SIG-M5 (cell line): ENCODE data around the gene CD164L2.

ENCODE experiments used
- DNase-seq: peaks from one replicate; lab custom pipeline; 2025; lab: John Stamatoyannopoulos, UW

The CD164L2 gene

DNA sequence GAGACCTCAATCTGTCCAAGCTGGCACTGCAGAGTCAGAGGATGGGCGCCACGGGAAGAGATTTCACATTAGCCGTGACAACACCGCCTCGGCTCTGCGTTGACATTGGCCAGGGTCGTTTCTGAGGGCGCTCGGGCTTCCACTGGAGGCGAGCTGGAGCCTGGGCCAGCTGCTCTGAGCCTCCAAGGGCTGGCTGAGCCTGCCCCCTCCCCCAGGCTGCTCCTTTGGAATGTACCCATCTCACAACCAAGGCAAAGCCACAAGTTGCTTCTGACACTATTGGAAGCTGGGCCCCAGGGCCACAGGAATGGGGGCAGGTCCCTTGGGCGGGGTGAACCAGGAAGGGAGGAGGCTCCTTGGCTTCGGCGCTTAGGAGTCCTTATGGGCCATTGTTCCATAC, 21.9 kb upstream of the CD164L2 start:
- DNase-seq = no peak

DNA sequence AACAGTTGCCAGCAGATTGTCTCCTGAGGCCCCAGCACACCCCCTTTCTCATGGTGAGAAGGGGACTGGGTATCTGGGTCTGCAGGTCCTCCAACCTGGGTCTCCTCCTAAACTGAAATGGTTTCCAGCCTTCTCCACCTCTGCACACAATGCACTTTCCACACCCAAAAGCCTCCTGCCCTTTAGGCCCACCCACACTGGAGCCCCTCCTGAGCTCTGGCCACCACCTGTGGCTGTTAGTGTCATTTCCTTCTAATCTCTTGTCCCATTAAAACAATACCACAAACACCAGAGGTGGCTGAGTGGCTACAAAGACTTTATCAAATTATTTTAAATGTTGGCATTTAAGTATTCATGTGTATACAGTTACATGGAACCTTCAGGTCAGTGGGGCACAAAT, 20.8 kb upstream of the CD164L2 start:
- no peak for DNase-seq

DNA sequence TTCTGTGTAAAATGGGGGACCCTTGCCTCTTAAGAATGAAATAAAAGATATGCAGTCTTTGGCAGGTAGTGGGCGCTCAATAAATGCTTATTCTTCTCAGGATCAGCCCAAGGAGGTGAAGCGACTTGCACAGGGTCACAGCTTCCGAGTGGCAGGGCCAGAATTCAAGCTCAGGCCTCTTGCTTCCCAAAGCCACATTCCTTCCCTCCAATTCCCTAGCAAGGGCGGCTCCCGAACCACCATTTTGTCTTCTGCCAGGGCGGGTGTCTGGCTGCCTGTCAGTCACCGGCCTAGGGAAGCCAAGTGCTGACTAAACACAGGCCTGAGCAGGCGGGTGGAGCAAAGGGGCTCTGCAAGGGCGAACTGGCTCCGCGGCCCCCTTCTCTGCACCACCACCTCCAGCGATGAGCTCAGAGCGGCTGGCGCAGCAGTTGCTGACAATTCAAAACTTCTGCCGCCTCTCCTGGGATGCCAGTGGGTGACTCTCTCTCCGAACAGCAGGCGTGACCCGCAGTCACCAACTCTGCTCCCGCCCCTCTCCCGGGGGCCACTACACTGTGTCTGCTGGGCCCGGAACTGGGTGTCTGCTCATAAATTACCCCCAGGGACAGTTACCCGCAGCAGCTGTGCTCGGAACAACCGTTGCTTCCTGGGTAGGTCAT, 20.1 kb upstream of the CD164L2 start:
- DNase-seq = no peak

DNA sequence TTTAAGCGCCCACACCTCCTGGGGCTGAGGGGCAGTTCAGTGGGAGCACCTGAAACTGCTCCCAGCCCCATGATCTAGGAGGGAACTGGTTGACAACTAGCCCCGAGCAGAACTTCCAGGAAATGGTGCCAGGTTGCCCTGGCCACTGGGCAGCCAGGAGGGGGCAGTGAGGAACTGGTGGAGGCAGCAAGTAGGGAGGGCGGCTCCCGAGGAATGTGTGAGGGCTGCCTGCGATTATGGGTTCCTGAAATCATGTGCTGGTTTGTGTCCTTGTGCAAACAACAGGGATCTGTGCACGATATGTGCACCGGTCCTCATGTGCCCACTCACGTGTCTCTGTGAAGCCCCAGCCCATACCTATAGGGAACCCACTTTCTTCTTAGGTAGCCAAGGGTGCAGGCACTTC, 19.2 kb upstream of the CD164L2 start:
- DNase-seq = no peak

DNA sequence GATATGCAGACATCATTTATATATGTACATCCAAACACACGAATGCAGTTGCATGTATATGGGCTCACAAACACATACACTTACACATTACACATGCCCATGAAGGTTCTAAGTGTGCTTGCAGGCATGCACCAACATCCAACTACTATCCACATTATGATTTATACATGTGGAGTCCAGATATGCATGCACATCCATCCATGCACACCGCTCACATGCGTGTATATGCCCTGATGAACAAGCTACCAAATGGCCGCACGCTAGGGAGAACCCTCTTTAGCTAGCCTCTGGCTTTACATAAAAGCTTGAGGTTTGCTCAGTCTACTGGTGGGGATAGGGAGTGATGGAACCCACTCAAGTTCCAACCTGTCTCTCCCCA, 17.8 kb upstream of the CD164L2 start:
- no peak for DNase-seq

DNA sequence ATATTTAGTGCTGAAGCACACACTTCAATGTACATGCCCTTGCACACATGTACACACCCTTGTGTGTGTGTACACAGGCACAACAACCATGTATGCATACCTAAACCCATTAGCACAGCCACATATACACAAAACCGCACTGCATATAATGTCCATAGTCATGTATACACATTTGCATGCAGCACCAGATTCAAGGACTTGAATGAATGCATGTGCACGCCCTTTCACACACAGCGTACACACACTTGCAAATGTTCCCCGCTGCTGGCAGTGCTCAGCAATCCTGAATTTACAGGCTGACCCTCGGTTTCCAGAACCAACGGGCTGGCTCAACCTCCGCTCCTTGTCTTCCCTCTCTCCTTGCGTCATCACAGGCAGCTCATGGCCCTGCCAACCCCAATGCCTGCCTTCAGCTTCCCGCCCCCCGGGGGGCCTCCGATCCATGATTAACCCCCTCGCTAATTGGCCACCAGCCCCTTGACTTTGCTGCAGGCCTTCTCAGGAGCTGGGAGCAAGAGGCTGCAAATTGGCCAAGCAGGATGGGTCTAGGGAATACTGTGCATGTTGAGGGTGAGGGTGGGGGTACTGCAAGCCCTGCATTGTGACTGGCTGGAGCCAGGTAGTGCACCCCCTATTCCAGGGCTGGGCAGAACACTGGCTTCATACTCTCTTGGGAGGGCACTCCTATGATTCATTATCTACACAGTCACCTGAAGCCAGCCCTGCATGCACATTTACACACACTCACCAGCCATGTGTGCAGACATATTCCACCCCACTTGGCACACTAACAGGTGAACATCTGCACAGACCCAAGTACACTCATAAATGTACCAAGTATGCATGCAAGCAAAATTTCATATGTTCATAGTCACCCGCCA, 17.2 kb upstream of the CD164L2 start:
- no peak for DNase-seq

DNA sequence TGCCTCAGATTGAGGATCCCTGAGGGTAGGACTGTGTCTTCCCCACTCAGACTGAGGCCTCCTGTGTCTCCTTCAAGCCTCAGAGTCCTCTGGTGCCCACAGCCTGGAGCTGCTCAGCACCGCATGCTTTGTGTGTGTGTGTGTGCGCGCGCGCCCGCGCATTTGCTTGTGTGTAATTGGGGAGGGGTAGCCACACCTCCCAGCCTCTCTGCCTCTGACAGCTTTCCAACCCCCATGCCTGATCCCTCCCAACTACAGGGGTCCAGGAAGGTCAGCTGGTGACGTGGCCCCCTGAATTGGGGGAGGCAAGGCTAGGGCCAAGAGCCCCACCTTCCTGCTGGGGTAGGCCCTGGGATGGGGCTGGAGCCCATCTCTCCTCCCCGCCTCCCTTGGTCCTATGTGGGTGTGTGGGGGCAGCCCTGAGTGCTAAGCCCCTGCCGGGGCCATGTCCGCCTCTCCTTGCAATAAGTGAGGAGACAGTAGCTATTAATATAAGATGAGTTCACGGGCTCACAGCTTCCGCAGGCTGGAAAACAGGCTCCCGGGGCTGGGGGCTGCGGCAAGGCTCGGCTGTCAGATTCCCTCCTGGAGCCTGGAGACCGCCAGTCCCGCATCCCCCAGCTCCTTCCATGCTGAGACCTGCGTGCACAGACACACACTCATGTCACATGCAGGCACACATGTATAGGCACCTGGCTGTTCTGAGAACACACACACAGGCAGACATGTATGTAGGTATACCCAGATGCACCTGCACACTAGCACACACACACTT, 16.3 kb upstream of the CD164L2 start:
- DNase-seq = no peak

DNA sequence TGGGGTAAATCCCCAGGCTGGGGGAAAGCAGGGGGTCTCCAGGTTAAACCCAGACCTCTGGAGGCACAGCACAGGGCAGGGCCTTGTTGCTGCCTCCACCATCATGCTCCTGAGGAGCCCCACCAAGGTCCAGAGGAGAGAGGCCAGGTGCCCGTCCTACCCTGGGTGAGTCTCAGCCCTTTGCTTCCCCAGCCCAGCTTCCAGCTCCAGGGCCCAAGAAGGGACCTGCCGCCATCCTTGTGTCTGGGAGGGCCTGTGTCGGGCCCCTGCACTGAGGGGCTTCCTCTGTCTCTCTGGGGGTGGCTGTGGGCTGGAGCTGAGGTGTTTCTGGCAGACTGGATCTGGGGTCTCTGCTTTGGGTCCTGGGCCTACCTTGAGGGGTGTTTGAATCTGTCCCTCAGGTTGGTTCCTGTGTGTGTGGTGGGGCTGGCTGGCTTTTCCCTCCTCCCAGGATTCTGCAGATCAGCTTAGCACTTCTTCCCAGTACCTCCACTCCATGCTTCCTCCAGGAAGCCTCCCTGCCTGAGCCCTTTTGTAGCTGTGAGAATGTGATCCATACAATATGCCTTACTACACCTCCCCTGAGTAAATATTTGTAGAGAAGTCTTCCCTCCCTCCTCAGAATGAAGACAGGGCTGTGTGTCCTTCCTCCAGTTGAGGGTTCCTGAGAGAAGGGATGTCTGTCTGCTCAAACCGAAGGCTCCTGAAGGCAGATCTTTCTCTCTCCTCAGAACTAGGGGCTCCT, 15.4 kb upstream of the CD164L2 start:
- no peak for DNase-seq

DNA sequence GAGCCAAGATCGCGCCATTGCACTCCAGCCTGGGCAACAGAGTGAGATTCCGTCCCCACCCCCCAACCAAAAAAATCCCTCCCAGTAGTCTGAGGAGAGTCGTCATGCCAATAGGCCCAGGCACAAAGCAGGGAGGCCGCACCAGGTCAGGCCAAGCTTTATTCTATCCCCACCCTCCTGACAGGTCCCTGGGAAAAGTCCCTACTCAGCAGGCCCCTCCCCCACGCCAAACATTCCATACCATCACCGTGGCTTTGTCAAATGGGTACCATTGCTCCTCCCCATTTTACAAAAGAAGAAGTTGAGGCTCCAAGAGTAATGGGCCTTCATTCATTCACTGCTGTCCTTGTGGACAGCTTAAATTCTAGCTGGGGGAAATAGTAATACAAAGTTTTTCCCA, 14.6 kb upstream of the CD164L2 start:
- no peak for DNase-seq

DNA sequence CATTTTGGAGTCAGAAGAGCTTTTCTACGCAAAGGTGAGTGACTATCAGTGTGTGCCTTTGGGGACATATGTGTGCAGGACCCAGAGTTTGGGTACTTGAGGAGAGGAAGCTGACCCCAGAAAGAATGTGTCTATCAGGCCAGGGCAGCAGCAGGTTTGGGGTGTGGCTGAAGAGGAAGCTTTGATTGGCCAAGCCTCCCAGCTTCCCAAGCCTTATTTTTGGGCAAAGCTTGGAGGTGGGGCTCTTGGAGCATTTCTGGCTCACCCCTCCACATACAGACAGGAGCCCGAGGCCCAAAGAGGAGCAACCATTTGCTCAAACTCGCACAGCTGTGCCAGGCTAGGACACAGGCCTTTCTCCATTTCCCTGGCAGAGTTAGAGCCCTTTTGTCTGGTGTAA, 14.0 kb upstream of the CD164L2 start:
- DNase-seq = no peak

DNA sequence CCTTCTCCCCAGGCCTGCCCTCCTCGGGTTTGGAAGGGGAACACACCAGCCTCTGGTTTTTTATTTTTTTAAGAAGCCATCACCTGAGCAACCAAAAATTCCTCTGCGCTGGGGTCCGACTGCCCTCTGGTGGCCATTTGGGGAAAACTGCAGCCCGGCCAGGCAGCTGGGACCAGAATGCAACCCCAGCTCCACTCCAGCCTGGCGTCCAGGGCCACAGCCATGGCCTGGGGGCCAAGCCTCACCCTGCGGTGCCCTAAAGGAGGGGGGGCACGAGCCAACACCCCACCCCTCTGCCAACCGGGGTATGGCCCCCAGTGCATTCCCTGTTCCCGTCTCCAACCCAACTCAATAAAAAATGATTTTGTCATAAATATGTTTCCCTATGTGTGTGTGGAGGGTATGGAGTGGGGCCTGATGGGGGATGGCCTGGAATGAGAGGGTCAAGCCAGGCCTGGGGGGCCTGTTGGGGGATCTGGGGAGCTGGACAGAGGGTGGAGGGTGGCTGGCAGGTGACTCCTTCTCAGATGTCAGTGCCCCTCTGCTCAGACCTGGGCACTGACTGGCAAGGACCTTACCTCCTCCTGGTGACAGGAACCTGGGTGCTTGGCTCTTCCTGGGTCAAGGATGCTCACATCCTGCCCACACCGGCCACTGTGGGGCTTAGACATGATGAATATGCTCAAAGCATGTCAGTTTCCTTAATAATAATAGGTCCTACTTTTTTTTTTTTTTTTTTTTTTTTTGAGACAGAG, 12.5 kb upstream of the CD164L2 start:
- DNase-seq = no peak

DNA sequence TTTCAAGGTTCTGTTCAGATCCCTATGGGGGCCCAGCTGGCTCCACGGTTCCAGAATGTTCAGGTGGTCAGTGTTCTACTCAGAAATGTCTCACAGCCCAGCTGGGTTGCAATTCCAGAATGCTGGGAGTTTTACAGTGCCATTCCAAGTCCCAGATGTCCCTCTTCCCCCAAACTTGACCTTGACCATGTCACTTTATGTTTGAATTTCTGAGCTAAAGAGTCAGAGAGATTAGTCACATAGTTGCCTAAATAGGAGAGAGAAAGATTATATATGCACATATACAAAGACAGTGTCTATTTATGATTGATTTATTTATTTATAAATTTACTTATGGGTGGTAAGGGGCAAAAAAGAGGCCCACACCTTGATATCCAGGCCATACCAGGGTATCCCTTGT, 11.8 kb upstream of the CD164L2 start:
- no peak for DNase-seq

DNA sequence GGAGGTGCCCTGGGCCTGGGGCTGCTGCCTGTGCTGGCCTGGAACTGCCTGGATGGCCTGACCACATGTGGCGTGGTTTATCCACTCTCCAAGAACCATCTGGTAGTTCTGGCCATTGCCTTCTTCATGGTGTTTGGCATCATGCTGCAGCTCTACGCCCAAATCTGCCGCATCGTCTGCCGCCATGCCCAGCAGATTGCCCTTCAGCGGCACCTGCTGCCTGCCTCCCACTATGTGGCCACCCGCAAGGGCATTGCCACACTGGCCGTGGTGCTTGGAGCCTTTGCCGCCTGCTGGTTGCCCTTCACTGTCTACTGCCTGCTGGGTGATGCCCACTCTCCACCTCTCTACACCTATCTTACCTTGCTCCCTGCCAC, 11.1 kb upstream of the CD164L2 start:
- DNase-seq = no peak

DNA sequence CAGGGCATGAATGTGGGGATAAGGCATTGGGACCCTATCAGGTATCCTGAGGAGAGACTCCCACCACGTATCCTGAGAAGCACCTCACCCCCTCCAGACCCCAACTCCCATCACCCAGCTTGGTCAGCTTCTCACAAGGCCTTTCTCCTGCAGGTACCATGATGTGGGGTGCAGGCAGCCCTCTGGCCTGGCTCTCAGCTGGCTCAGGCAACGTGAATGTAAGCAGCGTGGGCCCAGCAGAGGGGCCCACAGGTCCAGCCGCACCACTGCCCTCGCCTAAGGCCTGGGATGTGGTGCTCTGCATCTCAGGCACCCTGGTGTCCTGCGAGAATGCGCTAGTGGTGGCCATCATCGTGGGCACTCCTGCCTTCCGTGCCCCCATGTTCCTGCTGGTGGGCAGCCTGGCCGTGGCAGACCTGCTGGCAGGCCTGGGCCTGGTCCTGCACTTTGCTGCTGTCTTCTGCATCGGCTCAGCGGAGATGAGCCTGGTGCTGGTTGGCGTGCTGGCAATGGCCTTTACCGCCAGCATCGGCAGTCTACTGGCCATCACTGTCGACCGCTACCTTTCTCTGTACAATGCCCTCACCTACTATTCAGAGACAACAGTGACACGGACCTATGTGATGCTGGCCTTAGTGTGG, 10.6 kb upstream of the CD164L2 start:
- no peak for DNase-seq

DNA sequence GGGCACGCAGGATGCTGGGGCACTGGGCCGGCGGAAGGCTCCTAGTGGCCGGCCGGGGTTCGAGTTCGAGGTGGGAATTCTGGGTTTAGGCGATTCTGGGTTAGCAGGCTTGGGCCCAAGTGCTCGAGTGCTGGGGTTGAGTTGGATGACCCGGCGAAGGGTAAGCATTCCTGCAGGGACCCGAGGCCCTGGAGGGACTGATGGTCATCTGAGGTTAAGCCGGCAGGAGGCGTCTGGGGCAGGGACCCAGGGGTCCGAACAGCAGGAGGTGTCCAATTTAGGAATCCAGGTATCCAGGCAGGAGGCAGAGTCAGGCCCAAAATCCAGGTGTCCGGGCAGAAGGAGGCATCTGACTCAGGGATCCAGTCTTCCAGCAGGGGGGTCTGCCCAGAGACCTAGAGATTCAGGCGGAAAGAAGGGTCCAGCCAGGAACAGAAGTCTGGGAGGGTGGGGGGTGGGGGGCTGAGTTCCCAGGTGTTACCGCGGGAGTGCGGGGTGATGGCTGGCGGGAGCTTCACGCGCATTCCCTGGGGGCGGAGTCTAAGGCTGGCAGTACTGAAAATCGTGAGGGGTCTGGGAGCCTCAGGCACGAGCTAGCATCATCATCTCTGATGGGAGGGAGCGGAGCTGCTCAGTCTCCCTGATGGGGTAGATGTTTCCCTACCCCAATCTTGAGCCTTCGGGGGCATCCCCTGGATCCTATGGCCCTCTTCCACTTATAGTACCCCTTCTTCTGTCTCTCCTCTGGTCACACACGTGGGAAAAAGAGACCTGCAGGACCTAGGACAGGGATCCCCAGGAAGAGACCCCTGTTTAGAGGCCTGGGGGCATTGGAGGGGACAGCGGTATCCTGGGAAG, 9.9 kb upstream of the CD164L2 start:
- DNase-seq = no peak

DNA sequence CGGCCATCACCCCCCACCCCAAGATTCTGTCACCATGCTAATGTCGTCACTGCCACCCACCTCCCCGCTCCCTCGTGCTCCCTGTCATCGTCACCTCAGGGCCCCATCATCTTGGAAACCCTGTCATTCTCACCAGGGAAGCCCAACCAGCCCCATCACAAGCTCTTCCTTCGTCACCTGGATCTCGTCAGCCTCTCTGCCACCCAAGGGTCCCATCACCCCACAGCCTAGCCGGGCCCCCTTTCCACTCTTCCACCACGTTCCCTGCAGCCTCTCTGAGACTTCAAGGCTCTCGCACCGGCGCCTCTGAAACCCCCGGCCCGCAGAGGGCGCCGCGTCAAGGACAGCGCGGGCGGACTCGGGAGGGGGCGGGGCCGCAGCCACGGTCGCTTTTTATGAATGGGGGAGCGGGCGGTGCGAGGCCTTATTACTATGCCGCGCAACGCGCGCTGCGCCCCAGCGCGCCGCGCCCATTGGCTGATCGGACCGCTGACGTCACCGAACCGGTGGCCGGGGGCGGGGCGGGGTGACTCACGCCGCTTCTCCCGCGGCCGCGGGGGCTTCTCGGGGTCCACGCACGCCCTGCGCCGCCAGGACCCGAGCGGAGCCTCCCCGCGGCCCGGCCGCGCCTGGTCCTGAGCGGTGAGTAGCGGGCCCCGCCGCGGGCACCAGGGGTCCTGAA, 9.1 kb upstream of the CD164L2 start, which contains the start of gene GPR3:
Gene GPR3, plus strand, starts transcription at position 527 of the 682 bp plus-strand sequence. CDS start 1,177 bp downstream, outside the sequence.
- DNase-seq = peak; percentile 51

DNA sequence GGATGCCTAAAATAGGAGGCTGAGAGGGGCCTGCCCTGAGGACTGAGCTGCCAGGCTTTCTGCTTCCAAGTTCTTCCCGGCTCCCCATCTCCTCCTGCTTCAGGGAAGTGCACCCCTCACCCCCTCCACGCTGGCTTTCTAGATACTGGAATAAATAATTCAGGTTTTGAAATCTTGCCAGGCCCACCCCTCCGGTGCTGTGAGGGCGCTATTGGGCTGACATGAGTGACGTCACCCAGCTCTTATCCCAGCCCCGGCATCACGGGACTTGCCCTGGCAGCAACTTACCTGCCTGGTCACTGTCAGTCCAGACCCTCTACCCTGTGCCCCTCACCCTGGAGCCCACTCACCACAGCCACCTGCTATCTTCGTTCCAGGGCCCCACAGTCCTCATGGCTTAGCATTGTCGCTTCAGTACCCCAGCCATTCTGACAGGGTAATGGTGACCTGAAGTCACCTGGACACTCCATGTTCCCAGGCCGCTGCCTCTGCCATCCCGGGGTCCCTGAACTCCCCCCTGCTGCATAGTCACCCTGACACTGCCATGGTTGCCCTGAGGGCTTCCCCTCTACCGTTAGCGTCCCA, 8.5 kb upstream of the CD164L2 start:
- no peak for DNase-seq

DNA sequence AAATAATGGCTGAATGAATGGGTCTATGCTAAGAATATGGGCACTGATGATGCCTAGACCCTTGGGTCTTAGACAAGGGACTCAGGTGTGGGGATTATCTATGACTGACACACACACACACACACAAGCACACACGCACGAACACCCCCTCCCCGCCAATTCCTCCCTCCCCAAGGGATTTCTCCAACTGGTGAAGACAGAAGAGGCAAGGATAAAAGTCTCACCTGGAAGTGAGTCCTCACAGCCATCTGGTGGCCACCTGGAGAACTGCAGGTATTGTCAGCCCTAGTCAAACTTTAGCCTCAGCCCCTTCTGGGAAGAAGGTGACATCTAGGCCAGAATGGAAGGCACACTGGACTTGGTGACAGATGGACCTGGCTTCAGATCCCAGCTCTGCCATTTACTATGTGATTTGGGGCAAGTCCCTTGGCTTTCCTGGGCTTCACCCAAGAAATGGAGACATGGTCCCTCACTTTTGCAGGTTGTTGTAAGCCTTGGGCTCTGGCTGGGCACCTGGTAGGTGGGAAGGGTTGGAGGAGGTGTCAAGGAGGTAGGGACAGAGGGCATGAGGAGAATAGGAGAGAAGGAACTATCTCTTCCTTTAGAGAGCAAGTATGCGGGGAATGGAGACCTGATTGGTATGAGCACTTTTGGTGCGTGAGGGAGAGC, 5.3 kb upstream of the CD164L2 start:
- no peak for DNase-seq
